ENCODE data around the gene FREM2. TPM values are rescaled to one million over a fixed set of nuclear protein-coding genes. Genes with fewer than 3 reads are reported as not detected.

The FREM2 gene, protein sequence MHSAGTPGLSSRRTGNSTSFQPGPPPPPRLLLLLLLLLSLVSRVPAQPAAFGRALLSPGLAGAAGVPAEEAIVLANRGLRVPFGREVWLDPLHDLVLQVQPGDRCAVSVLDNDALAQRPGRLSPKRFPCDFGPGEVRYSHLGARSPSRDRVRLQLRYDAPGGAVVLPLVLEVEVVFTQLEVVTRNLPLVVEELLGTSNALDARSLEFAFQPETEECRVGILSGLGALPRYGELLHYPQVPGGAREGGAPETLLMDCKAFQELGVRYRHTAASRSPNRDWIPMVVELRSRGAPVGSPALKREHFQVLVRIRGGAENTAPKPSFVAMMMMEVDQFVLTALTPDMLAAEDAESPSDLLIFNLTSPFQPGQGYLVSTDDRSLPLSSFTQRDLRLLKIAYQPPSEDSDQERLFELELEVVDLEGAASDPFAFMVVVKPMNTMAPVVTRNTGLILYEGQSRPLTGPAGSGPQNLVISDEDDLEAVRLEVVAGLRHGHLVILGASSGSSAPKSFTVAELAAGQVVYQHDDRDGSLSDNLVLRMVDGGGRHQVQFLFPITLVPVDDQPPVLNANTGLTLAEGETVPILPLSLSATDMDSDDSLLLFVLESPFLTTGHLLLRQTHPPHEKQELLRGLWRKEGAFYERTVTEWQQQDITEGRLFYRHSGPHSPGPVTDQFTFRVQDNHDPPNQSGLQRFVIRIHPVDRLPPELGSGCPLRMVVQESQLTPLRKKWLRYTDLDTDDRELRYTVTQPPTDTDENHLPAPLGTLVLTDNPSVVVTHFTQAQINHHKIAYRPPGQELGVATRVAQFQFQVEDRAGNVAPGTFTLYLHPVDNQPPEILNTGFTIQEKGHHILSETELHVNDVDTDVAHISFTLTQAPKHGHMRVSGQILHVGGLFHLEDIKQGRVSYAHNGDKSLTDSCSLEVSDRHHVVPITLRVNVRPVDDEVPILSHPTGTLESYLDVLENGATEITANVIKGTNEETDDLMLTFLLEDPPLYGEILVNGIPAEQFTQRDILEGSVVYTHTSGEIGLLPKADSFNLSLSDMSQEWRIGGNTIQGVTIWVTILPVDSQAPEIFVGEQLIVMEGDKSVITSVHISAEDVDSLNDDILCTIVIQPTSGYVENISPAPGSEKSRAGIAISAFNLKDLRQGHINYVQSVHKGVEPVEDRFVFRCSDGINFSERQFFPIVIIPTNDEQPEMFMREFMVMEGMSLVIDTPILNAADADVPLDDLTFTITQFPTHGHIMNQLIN (N-terminal part only)
- total RNA-seq (2021), result 3.8 and 4.5 TPM in 2 replicates
- percentile 48 among the genes with signal in this experiment for Bru-seq, nascent RNA
- BruChase-seq, experiment 1, labeled RNA remaining after a 2-hour chase, result percentile 43 among the genes with signal in this experiment
- BruChase-seq, experiment 2, labeled RNA remaining after a 6-hour chase, result percentile 47 among the genes with signal in this experiment
- long read RNA-seq, partial matches to known transcripts, result 2 of 3 reads
- long read RNA-seq, other reads (novel, unspliced or antisense), result 1 of 3 reads

DNA sequence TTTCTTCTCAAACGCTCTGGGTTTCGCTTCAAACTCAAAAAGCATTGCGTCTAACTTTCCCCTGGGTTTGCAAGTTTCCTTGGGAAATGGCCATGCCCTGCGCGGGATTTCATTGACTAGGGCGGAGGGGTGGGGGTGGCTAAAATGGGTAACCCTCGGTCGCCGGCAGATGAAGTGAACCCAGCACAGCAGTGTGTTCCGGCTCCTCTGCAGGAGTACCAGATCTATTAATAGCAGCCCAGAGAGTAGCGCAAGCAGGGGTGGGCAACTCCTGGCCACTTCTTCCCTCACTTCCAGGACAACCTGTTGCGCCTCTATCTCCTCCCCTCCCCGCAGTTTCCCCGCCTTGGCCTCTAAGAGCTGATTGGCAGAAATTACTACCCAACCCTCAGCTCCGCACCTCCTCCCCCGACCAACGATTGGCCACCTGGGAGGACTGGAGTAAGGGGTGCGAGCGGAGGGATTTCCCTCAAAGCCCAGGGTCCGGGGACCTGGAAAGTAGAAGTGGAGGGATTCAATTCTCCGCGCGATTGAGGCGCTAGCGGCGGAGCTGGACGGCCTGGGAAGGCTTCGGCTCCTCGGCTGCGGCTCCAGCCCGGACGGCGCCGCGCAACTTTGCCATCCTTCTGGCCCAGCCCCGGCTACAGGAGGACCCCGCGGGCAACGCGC, at the start of gene FREM2:
Gene FREM2 (plus strand): TSS at position 501 of the 669 bp plus-strand sequence. CDS start 268 bp downstream, outside the sequence.
- ChIA-PET CTCF (interaction anchor here (0.6 to 1.8 kb wide), 11 partner anchors 11 to 228 kb away, joined by 3 to 12 read pairs (median 4); no protein-coding TSS in a partner anchor), POLR2A (ENCODE audit: low non-redundant PET) (interaction anchor here (0.6 to 0.8 kb wide), 2 partner anchors 8 kb away, joined by 3 read pairs; no protein-coding TSS in a partner anchor)
- no peaks in the 10 kb centered on the region for H3K27me3 ChIP-seq (replicated peaks; ENCODE audit: insufficient read depth, low read depth, low read length, poor library complexity)
- BruUV-seq (replicated peaks), result no TSS peak
- peak within 1 kb of the TSS; percentile 65 for H3K4me3 ChIP-seq (ENCODE audit: low read depth, low read length, poor library complexity, severe bottlenecking)
- H3K27ac ChIP-seq (ENCODE audit: low read depth, low read length, poor library complexity, severe bottlenecking), result no peak within 1 kb of the TSS
- H3K9me3 ChIP-seq (ENCODE audit: low read depth, low read length, poor library complexity, severe bottlenecking), result no peaks in the 10 kb centered on the region
- no peaks in the 10 kb centered on the region for H3K36me3 ChIP-seq (ENCODE audit: insufficient read depth, low read length, poor library complexity, severe bottlenecking)
- TF ChIP-seq EZH2 (IDR thresholded peaks at IDR 0.05; ENCODE audit: borderline replicate concordance, low read depth, low read length, poor library complexity, severe bottlenecking) (no peak), CTCF (conservative IDR thresholded peaks at IDR 0.05; ENCODE audit: low read depth, low read length) (no peak)
- H3K4me1 ChIP-seq (ENCODE audit: insufficient read depth, low read length, poor library complexity, severe bottlenecking), result peaks cover 9% of the 10 kb centered on the region
- intact Hi-C loops (cut with micrococcal nuclease; ENCODE audit: unreplicated experiment), result loop anchor here (1.0 kb wide), 2 partner anchors 77 to 186 kb away; no protein-coding TSS in a partner anchor
- peak; percentile 97 for DNase-seq (ENCODE audit: low spot score)

DNA sequence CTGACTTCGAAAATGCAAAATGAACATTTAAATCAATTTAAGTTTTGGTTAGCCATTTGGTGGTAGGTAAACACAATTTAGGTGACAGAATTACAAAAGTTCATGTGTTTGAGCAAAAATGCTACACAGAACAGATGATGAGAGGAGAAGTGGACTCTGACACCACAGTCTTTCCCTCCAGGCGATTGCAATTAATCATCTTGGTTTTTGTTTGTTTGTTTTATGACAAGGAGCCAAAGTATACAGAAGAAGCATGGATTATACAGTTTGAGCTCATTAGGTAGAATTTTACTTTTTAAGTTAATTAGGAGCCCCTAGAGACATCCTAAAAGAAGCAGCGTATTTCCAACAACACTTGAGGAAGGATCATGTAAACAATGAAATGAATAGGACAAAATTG, 49.3 kb upstream of the FREM2 start:
- TF ChIP-seq CTCF (conservative IDR thresholded peaks at IDR 0.05; ENCODE audit: low read depth, low read length) (no peak), EZH2 (IDR thresholded peaks at IDR 0.05; ENCODE audit: borderline replicate concordance, low read depth, low read length, poor library complexity, severe bottlenecking) (no peak)
- no peak overlapping the region for H3K4me3 ChIP-seq (ENCODE audit: low read depth, low read length, poor library complexity, severe bottlenecking)
- no TSS peak for BruUV-seq (replicated peaks)
- no peak overlapping the region for H3K27ac ChIP-seq (ENCODE audit: low read depth, low read length, poor library complexity, severe bottlenecking)
- CTCF ChIA-PET, result no interaction called here
- no peak for DNase-seq (ENCODE audit: low spot score)
- no peaks in the 10 kb centered on the region for H3K4me1 ChIP-seq (ENCODE audit: insufficient read depth, low read length, poor library complexity, severe bottlenecking)
- no peaks in the 10 kb centered on the region for H3K36me3 ChIP-seq (ENCODE audit: insufficient read depth, low read length, poor library complexity, severe bottlenecking)
- intact Hi-C loops (cut with micrococcal nuclease; ENCODE audit: unreplicated experiment), result no loop called here
- H3K27me3 ChIP-seq (replicated peaks; ENCODE audit: insufficient read depth, low read depth, low read length, poor library complexity), result no peaks in the 10 kb centered on the region
- POLR2A ChIA-PET (ENCODE audit: low non-redundant PET), result no interaction called here
- no peaks in the 10 kb centered on the region for H3K9me3 ChIP-seq (ENCODE audit: low read depth, low read length, poor library complexity, severe bottlenecking)
